Heart right ventricle (tissue), 16 donors: ENCODE results near the gene SPRED3. TPM values are rescaled to one million over a fixed set of nuclear protein-coding genes. Genes with fewer than 3 reads are reported as not detected.
"Not testable (repeated sequence)": the region's sequence is repeated elsewhere in the genome, so short reads cannot be mapped to it uniquely, and the experiment has no call there.

Experiments used
- ATAC-seq, 8 donors: fragments of 200-7000 bp; cut with Tn5 transposase; one replicate each; pipeline ENCODE4 v1.9.1; 2020; ENCODE audit warnings: mild to moderate bottlenecking in 8 of 8, moderate library complexity in 8 of 8, moderate number of reproducible peaks in 1 of 8
- DNase-seq, 2 donors: peaks; one replicate each; pipeline ENCODE4 v3.0.0-alpha.2; 2020
- H3K27ac ChIP-seq, 10 donors: fragments of 200-600 bp; sonication (generic) in 2 of 10; one replicate each; pipeline versions ENCODE4 v1.5.0 to v1.8.0; 2020 to 2022; ENCODE audit warnings: mild to moderate bottlenecking in 3 of 10
- H3K27me3 ChIP-seq, 7 donors: fragments of 200-600 bp; one replicate each; pipeline ENCODE4 v1.8.0; 2021 to 2022; ENCODE audit warnings: mild to moderate bottlenecking in 2 of 7
- H3K36me3 ChIP-seq, 9 donors: fragments of 200-600 bp; sonication (generic) in 1 of 9; one replicate each; pipeline versions ENCODE4 v1.5.0 to v1.8.0; 2020 to 2022; ENCODE audit warnings: mild to moderate bottlenecking in 2 of 9
- H3K4me1 ChIP-seq, 9 donors: fragments of 200-600 bp; sonication (generic) in 1 of 9; one replicate each; pipeline versions ENCODE4 v1.5.0 to v1.8.0; 2020 to 2022; ENCODE audit warnings: mild to moderate bottlenecking in 4 of 9
- H3K4me3 ChIP-seq, 10 donors: fragments of 200-600 bp; sonication (generic) in 2 of 10; one replicate each; pipeline versions ENCODE4 v1.5.0 to v1.8.0; 2020 to 2022; ENCODE audit warnings: mild to moderate bottlenecking in 7 of 10, moderate library complexity in 2 of 10
- H3K9me3 ChIP-seq, 11 donors: fragments of 200-600 bp in 10 of 11; sonication (generic) in 2 of 11; one replicate each; pipeline versions ENCODE4 v1.5.0 to v1.8.0; 2013 to 2022; ENCODE audit warnings: mild to moderate bottlenecking in 2 of 11, control low read depth in 1 of 11, moderate library complexity in 1 of 11
- CTCF ChIP-seq, 9 donors: fragments of 200-600 bp; sonication (generic) in 2 of 9; IDR thresholded peaks; one replicate each; pipeline versions ENCODE4 v1.5.0 to v1.8.0; 2021 to 2022; ENCODE audit warnings: antibody characterized with exemption in 9 of 9, mild to moderate bottlenecking in 5 of 9, moderate library complexity in 1 of 9
- WGBS, 2 donors: extraction: QIAGEN DNeasy Blood & Tissue Kit; methylation state at CpG; one replicate each; pipeline ENCODE4 v1.1.7; 2013; ENCODE audit warnings: inconsistent platforms in 1 of 2; 5-methylcytosine and 5-hydroxymethylcytosine counted together
- intact Hi-C, 10 donors: fragments of 100-400 bp; cut with DNase I; formaldehyde crosslinking; loops; one replicate each; pipeline versions ENCODE4 v1.11.1 to v1.14.2; 2022
- long read RNA-seq, 3 donors: library from polyadenylated mRNA; unstranded; transcript quantifications; one replicate each; pipeline ENCODE4 v2.0.0, GENCODE V29; 2020 to 2021
- polyA plus RNA-seq, 2 donors: library from polyadenylated mRNA; stranded (reverse); fragments of 200-250 nt; gene quantifications; one replicate each; pipeline ENCODE4 v1.2.3, GENCODE V29; 2013
- total RNA-seq, 10 donors: library from RNA; stranded (reverse); fragmentation: NEBNext Ultra II Directional in 3 of 10; extraction: Animal tissue kit (Norgen Biotek cat#: 25700) in 3 of 10; gene quantifications; one replicate each; pipeline versions ENCODE4 v1.2.1 to v1.2.4, GENCODE V29; 2021 to 2023
- donor health status: Arrhythmogenic right ventricular cardiomyopathy.
- donor health status: ischemic (EF 13 %, LVEDD 7.1; RV severe dilation, severe dysfunction).
- donor health status: healthy with polysubstance abuse.
- donor health status: DM: no; HTN: yes; CAD: no.
- donor health status: DM: no; HTN: no; CAD: no.
- donor health status: ischemic (EF 25% LVEDD 6.9; RV normal size, moderate dysfunction).
- donor health status: ischemic (EF 25% LVEDD 5.7; RV mildly dilated, moderate dysfunction).
- donor health status: healthy.
- donor health status: DM: yes; HTN: yes; CAD: no.
- donor health status: Ischemic cardiomyopathy.
- donor health status: ischemic (EF 35%, LVEDD 5.7; RV mildly dilated, moderate dysfunction).
- donor health status: nonischemic (EF 11% LVEDD 7.7; RV severe dilation, severe dysfunction).
- donor health status: DM: yes; HTN: yes; CAD: no.
- donor health status: PGD.
- donor health status: ischemic (EF 29% LVEDD 5.4; RV normal size, mild dysfunction).
- donor health status: nonischemic (EF 23%, LVEDD 6.1; RV moderate dilation, normal function).

Gene SPRED3, protein sequence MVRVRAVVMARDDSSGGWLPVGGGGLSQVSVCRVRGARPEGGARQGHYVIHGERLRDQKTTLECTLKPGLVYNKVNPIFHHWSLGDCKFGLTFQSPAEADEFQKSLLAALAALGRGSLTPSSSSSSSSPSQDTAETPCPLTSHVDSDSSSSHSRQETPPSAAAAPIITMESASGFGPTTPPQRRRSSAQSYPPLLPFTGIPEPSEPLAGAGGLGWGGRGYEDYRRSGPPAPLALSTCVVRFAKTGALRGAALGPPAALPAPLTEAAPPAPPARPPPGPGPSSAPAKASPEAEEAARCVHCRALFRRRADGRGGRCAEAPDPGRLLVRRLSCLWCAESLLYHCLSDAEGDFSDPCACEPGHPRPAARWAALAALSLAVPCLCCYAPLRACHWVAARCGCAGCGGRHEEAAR
- total RNA-seq (1 to 10 TPM in 2 of 10 donors, under 1 TPM in 8; 0.17 to 1.7 (median 0.58) TPM), polyA plus RNA-seq (under 1 TPM; 0.44 to 0.51 TPM)
- long read RNA-seq, donor 1, partial matches to known transcripts, result 0 of 1 reads
- long read RNA-seq, donor 1, other reads (novel, unspliced or antisense), result 1 of 1 reads
- long read RNA-seq, donor 2, result 0 reads
- long read RNA-seq, donor 3, result 0 reads

GRCh38 chr19:38388349-38389100 lies at the start of gene SPRED3:
Gene SPRED3 (plus strand): TSS chr19:38388697. CDS start chr19:38390303, 1,606 bp downstream.
- Histone ChIP-seq H3K4me3 (peak within 1 kb of the TSS; percentile 33 to 64 (median 54)), H3K9me3 (no peaks in the 10 kb centered on the region), H3K36me3 (peaks cover 0 to 30% (median 8%) of the 10 kb centered on the region in 9 donors), H3K4me1 (peaks cover 15 to 51% (median 33%) of the 10 kb centered on the region in 9 donors), H3K27me3 (peaks cover 0 to 73% (median 0%) of the 10 kb centered on the region in 7 donors), H3K27ac (peak within 1 kb of the TSS in 7 of 10 donors; percentile 22 to 87 (median 52))
- intact Hi-C loops, result no loop called here
- TF ChIP-seq CTCF (IDR thresholded peaks at IDR 0.05), result no peak
- WGBS, 2 donors, result 1% methylated on average over 38 to 41 of the region's 46 CpGs
- DNase-seq, result peak in 1 of 2 donors; percentile 23
- ATAC-seq, result peak in 5 of 8 donors; percentile 8 to 28 (median 15)

DNA sequence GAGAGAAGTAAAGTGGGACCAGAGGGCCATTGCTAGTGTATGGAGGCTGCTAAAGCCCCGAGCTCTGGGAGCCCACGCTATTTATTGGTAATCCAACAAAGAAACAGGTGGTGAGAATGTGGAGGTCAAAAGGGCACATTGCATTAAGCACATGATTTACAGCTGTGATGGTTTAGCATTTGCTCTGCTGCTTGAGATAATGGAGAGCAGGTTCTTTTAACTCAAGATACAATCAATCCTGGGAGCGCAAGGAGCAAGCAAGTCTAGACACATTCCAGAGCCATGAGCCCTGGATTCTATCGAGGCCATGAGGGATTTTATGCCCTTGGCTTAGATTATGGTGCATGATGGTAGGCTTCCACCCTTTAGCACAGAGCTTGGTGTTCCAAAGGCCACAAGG lies 49.5 kb upstream of the SPRED3 start:
- not testable (repeated sequence) for H3K27me3 ChIP-seq, ATAC-seq, DNase-seq, H3K27ac ChIP-seq, H3K9me3 ChIP-seq, H3K4me3 ChIP-seq
- Histone ChIP-seq H3K36me3 (peaks cover 0 to 12% (median 0%) of the 10 kb centered on the region in 9 donors), H3K4me1 (peaks cover 0 to 12% (median 9%) of the 10 kb centered on the region in 9 donors)
- WGBS, 2 donors, result 73 to 76% methylated on average over 4 of the region's 4 CpGs
- intact Hi-C loops, result loop anchor here in 7 of 10 donors (5.0 to 10.0 kb wide), 5 partner anchors 33 to 434 kb away; partner anchors contain the start of genes PSMD8 (in 3 of the 7), SIPA1L3 (in 3 of the 7) and WDR87 (in 3 of the 7)

- no peak for ATAC-seq
- no peak for DNase-seq
- Histone ChIP-seq H3K9me3 (no peaks in the 10 kb centered on the region), H3K27ac (no peak overlapping the region), H3K27me3 (no peaks in the 10 kb centered on the region), H3K4me1 (peaks cover 0 to 10% (median 7%) of the 10 kb centered on the region in 9 donors), H3K4me3 (no peak overlapping the region), H3K36me3 (peaks cover 0 to 12% (median 0%) of the 10 kb centered on the region in 9 donors)
- no peak for TF ChIP-seq CTCF (IDR thresholded peaks at IDR 0.05)
- WGBS, 2 donors, result 92 to 96% methylated on average over 2 of the region's 2 CpGs
- intact Hi-C loops, result no loop called here
Measured at GRCh38 chr19:38340927-38341326, 47.6 kb upstream of the SPRED3 start.

DNA sequence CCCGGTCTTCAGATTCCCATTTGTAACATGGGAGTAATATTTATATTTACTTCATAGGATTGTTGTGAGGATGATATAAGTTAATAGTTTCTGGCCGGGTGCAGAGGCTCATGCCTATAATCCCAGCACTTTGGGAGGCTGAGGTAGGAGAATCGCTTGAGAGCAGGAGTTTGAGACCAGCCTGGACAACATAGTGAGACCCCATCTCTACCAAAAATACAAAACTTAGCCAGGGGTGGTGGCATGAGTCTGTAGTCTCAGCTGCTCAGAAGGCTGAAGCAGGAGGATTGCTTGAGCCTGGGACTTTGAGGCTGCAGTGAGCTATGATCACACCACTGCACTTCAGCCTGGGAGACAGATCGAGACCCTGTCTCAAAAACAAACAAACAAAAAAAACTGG lies 41.7 kb upstream of the SPRED3 start:
- Histone ChIP-seq H3K9me3 (no peaks in the 10 kb centered on the region), H3K4me3 (no peak overlapping the region), H3K27me3 (no peaks in the 10 kb centered on the region), H3K27ac (no peak overlapping the region), H3K4me1 (no peaks in the 10 kb centered on the region), H3K36me3 (peaks cover 0 to 4% (median 0%) of the 10 kb centered on the region in 9 donors)
- 87 to 88% methylated on average over 4 of the region's 4 CpGs for WGBS, 2 donors
- ATAC-seq (no peak), DNase-seq (no peak)
- TF ChIP-seq CTCF (IDR thresholded peaks at IDR 0.05), result no peak
- intact Hi-C loops, result no loop called here
